Spleen (tissue), 11 donors: ENCODE results near the gene RAB5B. TPM values are rescaled to one million over a fixed set of nuclear protein-coding genes. Genes with fewer than 3 reads are reported as not detected.

ENCODE experiments used
- DNase-seq: peaks from one replicate; pipeline ENCODE4 v3.0.0-alpha.2; 2020
- H3K27ac ChIP-seq, 8 donors: fragments of 200-600 bp; sonication (generic) in 7 of 8; 1 replicate in 4 of 8; 2 replicates in 4 of 8; pipeline versions ENCODE4 v1.5.0 to v1.8.0; 2016 to 2021; ENCODE audit warnings: inconsistent platforms in 4 of 8, mild to moderate bottlenecking in 4 of 8, moderate library complexity in 1 of 8
- H3K27me3 ChIP-seq, 7 donors: fragments of 200-600 bp; sonication (generic) in 6 of 7; replicated peaks in 1 of 7; 1 replicate in 4 of 7; 2 replicates in 3 of 7; pipeline versions ENCODE4 v1.5.0 to v1.8.0; 2016 to 2021; ENCODE audit warnings: inconsistent platforms in 3 of 7, mild to moderate bottlenecking in 1 of 7
- H3K36me3 ChIP-seq, 6 donors: fragments of 200-600 bp; sonication (generic) in 5 of 6; 1 replicate in 4 of 6; 2 replicates in 2 of 6; pipeline versions ENCODE4 v1.5.0 to v1.8.0; 2016 to 2021; ENCODE audit warnings: inconsistent platforms in 2 of 6
- H3K4me1 ChIP-seq, 6 donors: fragments of 200-600 bp; sonication (generic) in 5 of 6; 1 replicate in 3 of 6; 2 replicates in 3 of 6; pipeline versions ENCODE4 v1.5.0 to v1.8.0; 2016 to 2021; ENCODE audit warnings: inconsistent platforms in 3 of 6
- H3K4me3 ChIP-seq, 8 donors: fragments of 200-600 bp; sonication (generic) in 7 of 8; 1 replicate in 4 of 8; 2 replicates in 4 of 8; pipeline versions ENCODE4 v1.5.0 to v1.8.0; 2016 to 2021; ENCODE audit warnings: inconsistent platforms in 4 of 8, mild to moderate bottlenecking in 4 of 8, moderate library complexity in 2 of 8
- H3K9me3 ChIP-seq, 8 donors: fragments of 200-600 bp; sonication (generic) in 7 of 8; 1 replicate in 4 of 8; 2 replicates in 4 of 8; pipeline versions ENCODE4 v1.5.0 to v1.8.0; 2016 to 2021; ENCODE audit warnings: inconsistent platforms in 4 of 8
- POLR2A ChIP-seq, 3 donors: fragments of 450-650 bp; IDR thresholded peaks; one replicate each; pipeline ENCODE4 v1.5.1; 2017; ENCODE audit warnings: antibody characterized with exemption in 3 of 3, mild to moderate bottlenecking in 1 of 3
- POLR2AphosphoS5 ChIP-seq, 3 donors: sonication (generic); formaldehyde crosslinking; IDR thresholded peaks; one replicate each; pipeline ENCODE4 v1.5.1; 2017; ENCODE audit warnings: antibody characterized with exemption in 3 of 3
- WGBS, 5 donors: extraction: QIAGEN DNeasy Blood & Tissue Kit in 3 of 5; methylation state at CpG; one replicate each; pipeline versions ENCODE4 v1.1.5 to v1.1.7; 2013 to 2018; 5-methylcytosine and 5-hydroxymethylcytosine counted together
- intact Hi-C: fragments of 100-400 bp; cut with DNase I; formaldehyde crosslinking; loops from one replicate; pipeline ENCODE4 v1.15.0; 2023; ENCODE audit warnings: low total_unique reads
- polyA plus RNA-seq, 3 donors: library from polyadenylated mRNA; stranded (reverse); fragments of 200-250 nt; gene quantifications; one replicate each; pipeline ENCODE4 v1.2.1, GENCODE V29; 2013
- total RNA-seq, 7 donors: library from RNA; depleted of rRNA in 3 of 7; stranded (reverse); fragments of >200 nt in 3 of 7; fragmentation: NEBNext Ultra II Directional in 4 of 7; extraction: Animal tissue kit (Norgen Biotek cat#: 25700) in 4 of 7; gene quantifications; one replicate each; pipeline versions ENCODE4 v1.1.0 to v1.2.1, GENCODE V29; 2016 to 2021
- TF ChIP-seq, protein P1 (sequence below), 11 experiments: fragments of 200-600 bp in 7 of 11; fragments of 450-650 bp in 4 of 11; sonication (generic) in 4 of 11; IDR thresholded peaks in 8 of 11; conservative IDR thresholded peaks in 3 of 11; 1 replicate in 7 of 11; 2 replicates in 4 of 11; pipeline versions ENCODE4 v1.4.0 to v1.8.0; 2016 to 2021; ENCODE audit warnings: antibody characterized with exemption in 11 of 11, inconsistent platforms in 4 of 11, mild to moderate bottlenecking in 1 of 11
- donor health status: healthy with polysubstance abuse.
- donor health status: DM: no; HTN: no; CAD: no; lungs with moderate emphysema.
- donor health status: DM: no; HTN: no; CAD: no.
- donor health status: Bipolar disorder and iron deficiency.
- donor health status: healthy.
- donor health status: DM: no; HTN: no; CAD: no.
- donor health status: DM: yes; HTN: yes; CAD: no.

Gene RAB5B
- total and polyA plus RNA-seq, 10 donors = 30.9 to 101 (median 81.4) TPM

DNA sequence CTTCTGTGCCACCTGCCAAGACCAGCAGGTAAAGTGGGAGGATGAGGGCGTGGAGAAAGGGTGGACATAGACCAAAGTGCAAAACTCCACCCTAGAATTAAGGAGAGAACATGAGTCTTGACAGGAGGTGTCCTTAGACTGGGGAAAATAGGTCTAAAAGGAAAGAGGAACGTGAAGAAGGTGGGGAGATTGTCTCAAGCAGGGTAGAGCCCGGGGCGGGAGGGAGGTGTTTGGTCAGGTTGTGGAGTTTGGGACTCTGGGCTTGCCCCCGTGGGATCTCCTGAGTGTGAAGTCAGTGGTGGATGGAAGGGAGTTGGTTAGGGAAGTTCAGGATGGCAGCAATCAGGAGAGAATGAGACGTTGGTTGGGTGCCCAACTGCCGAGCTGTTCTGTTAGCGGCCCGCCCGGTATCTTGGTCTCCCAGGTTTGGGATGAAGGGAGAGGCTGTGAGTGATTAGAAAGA is 42.5 kb upstream of the RAB5B start:
- peak overlapping the region; percentile 60 to 98 (median 75) for H3K4me3 ChIP-seq
- H3K36me3 ChIP-seq = peaks cover 0 to 18% (median 3%) of the 10 kb centered on the region in 6 donors
- peak overlapping the region; percentile 93 to 99 (median 96) for H3K27ac ChIP-seq
- intact Hi-C loops = no loop called here
- peaks cover 42 to 87% (median 74%) of the 10 kb centered on the region in 6 donors for H3K4me1 ChIP-seq
- TF ChIP-seq, protein P1, sequence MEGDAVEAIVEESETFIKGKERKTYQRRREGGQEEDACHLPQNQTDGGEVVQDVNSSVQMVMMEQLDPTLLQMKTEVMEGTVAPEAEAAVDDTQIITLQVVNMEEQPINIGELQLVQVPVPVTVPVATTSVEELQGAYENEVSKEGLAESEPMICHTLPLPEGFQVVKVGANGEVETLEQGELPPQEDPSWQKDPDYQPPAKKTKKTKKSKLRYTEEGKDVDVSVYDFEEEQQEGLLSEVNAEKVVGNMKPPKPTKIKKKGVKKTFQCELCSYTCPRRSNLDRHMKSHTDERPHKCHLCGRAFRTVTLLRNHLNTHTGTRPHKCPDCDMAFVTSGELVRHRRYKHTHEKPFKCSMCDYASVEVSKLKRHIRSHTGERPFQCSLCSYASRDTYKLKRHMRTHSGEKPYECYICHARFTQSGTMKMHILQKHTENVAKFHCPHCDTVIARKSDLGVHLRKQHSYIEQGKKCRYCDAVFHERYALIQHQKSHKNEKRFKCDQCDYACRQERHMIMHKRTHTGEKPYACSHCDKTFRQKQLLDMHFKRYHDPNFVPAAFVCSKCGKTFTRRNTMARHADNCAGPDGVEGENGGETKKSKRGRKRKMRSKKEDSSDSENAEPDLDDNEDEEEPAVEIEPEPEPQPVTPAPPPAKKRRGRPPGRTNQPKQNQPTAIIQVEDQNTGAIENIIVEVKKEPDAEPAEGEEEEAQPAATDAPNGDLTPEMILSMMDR (IDR thresholded peaks at IDR 0.05 in 8 of 11, conservative IDR thresholded peaks at IDR 0.05 in 3 of 11) = no peak
- TF ChIP-seq POLR2A (IDR thresholded peaks at IDR 0.05) = peak in 1 of 3 donors; percentile 17
- no peaks in the 10 kb centered on the region for H3K27me3 ChIP-seq
- H3K9me3 ChIP-seq = no peaks in the 10 kb centered on the region
- WGBS, 5 donors = 6 to 10% (median 9%) methylated on average over 10 of the region's 10 CpGs
- DNase-seq = no peak

DNA sequence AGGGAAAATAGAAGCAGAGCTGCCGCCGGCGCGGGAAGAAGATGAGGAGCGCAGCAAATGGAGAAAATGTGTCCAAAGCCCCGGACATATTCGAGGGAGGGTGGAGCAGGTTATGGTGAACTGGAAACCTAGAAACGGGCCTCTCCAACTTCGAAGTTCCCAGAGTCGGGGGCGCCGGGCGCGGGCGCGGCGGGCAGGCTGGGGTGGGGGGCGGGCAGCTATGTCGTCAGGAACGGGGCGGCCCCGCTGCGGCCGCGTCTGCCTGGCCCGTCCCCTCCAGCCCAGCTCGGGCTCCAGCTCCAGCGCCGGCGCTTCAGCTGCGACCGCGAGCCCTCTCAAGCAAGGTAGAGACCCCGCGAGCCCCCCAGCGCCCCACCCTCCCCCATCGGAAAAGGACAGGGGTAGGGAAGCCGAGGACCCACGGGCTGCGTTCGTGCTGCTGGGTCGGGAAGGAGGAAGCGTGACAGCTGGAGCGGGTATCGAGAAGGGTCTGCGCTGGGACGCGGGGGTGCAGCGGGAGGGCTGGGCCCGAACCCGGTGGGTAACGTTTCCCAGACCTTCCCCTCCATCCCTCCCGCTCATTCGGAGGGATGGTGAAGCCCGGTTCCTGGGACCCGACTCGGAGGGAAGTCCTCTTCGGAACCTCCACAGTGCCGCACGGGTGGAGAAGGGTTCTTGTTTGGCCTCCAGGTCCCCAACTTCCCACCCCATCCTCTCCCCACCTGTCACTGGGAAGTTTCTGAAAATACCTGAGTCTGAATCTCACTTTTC is 41.9 kb upstream of the RAB5B start:
- Histone ChIP-seq H3K36me3 (peaks cover 0 to 24% (median 7%) of the 10 kb centered on the region in 6 donors), H3K4me1 (peaks cover 43 to 88% (median 72%) of the 10 kb centered on the region in 6 donors), H3K27me3 (no peaks in the 10 kb centered on the region), H3K4me3 (peak overlapping the region; percentile 60 to 98 (median 75)), H3K9me3 (no peaks in the 10 kb centered on the region), H3K27ac (peak overlapping the region; percentile 93 to 99 (median 96))
- 0 to 1% (median 0%) methylated on average over 10 to 60 of the region's 60 CpGs for WGBS, 5 donors
- intact Hi-C loops = no loop called here
- TF ChIP-seq, protein P1 (IDR thresholded peaks at IDR 0.05 in 8 of 11, conservative IDR thresholded peaks at IDR 0.05 in 3 of 11) = no peak
- no peak for TF ChIP-seq POLR2A (IDR thresholded peaks at IDR 0.05)
- peak; percentile 36 to 77 (median 72) for TF ChIP-seq POLR2AphosphoS5 (IDR thresholded peaks at IDR 0.05)
- DNase-seq = peak; percentile 93

DNA sequence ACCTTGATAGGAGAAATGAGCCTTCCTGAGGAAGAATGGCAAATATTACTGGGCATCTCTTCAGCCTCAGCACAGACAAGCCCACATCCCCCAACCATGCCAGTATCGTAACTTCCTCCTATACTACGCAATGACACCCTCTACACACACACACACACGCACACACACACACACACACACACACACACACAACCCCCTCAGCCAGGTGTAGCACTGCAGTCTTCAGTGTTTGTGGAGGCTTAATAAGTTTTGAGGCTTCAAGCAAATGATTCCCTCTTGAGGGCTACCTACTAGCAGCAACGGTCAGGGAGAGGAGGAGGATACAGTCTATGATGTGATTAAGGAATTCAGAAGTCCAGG is 41.3 kb upstream of the RAB5B start:
- intact Hi-C loops = no loop called here
- Histone ChIP-seq H3K27ac (peak overlapping the region; percentile 93 to 99 (median 96)), H3K4me1 (peaks cover 43 to 94% (median 72%) of the 10 kb centered on the region in 6 donors), H3K27me3 (no peaks in the 10 kb centered on the region), H3K9me3 (no peaks in the 10 kb centered on the region), H3K4me3 (peak overlapping the region; percentile 60 to 98 (median 75)), H3K36me3 (peaks cover 0 to 30% (median 11%) of the 10 kb centered on the region in 6 donors)
- DNase-seq = peak; percentile 79
- 0 to 4% (median 1%) methylated on average over 4 of the region's 4 CpGs for WGBS, 5 donors
- TF ChIP-seq POLR2AphosphoS5 (IDR thresholded peaks at IDR 0.05) = peak in 1 of 3 donors; percentile 74
- TF ChIP-seq, protein P1 (IDR thresholded peaks at IDR 0.05 in 8 of 11, conservative IDR thresholded peaks at IDR 0.05 in 3 of 11) = no peak
- no peak for TF ChIP-seq POLR2A (IDR thresholded peaks at IDR 0.05)

DNA sequence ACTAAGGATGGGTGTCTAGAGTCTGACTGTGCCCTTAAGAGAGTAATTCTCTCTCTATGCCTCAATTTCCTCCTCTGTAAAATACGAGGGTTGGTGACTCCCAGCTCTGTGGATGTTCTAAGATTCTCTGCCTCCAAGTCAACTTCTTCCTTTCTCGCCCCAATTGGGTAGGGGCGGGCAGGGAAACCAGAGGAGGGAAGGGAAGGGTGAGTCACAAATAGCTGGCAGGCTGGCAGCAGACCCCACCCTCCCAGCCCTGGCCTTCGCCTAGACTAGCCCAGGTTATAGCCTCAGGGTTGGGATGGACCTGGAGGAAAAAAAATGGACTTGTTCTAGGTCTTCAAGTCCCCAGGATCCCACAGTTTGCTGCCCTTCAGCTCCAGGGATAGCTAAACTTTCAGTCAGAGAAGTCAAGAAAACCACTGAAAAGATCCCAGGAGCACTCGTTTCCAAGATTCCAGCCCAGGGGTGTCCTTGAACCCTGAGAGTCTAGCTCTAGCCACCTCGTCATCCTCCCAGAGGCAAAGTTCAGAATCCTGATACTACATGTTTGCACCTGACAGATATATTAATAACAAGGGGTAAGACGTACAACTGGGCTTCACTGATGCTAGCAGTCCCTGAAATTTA is 40.6 kb upstream of the RAB5B start:
- TF ChIP-seq, protein P1 (IDR thresholded peaks at IDR 0.05 in 8 of 11, conservative IDR thresholded peaks at IDR 0.05 in 3 of 11) = no peak
- TF ChIP-seq POLR2A (IDR thresholded peaks at IDR 0.05) (no peak), POLR2AphosphoS5 (IDR thresholded peaks at IDR 0.05) (no peak)
- peaks cover 42 to 94% (median 67%) of the 10 kb centered on the region in 6 donors for H3K4me1 ChIP-seq
- H3K27ac ChIP-seq = peak overlapping the region in 7 of 8 donors; percentile 7 to 99 (median 95)

More for the DNA sequence above, 40.6 kb upstream of the RAB5B start:
- no peaks in the 10 kb centered on the region for H3K9me3 ChIP-seq
- WGBS, 5 donors = 55 to 62% (median 60%) methylated on average over 7 of the region's 7 CpGs
- DNase-seq = no peak
- peak overlapping the region in 6 of 8 donors; percentile 0 to 98 (median 76) for H3K4me3 ChIP-seq
- intact Hi-C loops = no loop called here
- no peaks in the 10 kb centered on the region for H3K27me3 ChIP-seq
- peaks cover 0 to 38% (median 18%) of the 10 kb centered on the region in 6 donors for H3K36me3 ChIP-seq
